ENCODE measurements around the gene C11orf21. TPM values are rescaled to one million over a fixed set of nuclear protein-coding genes. Genes with fewer than 3 reads are reported as not detected.

C11orf21 gene
- total RNA-seq, 1 donor from 2014 or later = not detected

DNA sequence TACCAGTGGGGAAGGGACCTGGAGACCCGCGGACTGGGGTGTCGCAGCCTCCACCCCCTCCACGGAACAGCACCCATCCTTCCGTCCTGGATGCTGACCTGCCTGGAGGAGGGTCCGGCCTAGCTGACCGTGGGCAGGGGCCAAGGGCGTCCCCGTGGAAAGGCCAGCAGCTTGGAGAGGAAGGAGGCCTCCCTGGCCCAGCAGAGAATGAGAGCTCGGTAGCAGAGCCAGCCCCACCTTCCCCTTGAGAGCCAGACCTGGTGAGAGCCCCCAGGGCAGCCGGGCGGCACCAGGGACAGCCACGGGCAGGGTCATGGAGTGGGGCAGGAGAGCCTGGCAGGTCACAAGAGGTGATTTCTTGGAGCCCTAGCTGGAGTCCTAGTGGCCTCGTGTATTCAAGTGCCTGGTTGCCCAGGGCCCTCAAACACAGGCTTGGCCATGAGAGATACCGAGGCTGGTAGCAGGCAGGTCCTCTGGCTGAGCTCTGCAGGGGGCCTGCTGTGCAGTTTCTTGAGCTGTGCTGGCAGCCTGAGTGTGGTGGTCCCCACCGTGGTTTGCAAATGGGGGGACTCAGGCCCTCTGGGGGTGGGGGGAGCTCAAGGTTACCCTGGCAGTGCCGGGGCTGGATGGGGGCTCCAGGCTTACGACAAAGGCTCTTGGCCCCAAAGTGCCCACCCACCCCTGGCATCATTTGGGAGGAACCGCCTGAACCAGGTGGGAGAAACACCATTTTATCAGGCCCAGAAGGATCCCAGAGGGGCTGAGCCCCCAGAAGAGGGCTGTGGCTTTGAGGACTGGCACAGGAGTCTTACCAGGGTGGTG is 7.7 kb upstream of the C11orf21 start:
- H3K36me3 ChIP-seq = no peaks in the 10 kb centered on the region
- DNase-seq (ENCODE audit: low spot score in 2 of 2) = peak in 1 of 2 donors; percentile 60
- intact Hi-C loops (cut with DNase I) = loop anchor here (5.0 kb wide), 1 partner anchor 223 kb away; no protein-coding TSS in a partner anchor
- TF ChIP-seq, protein P1, sequence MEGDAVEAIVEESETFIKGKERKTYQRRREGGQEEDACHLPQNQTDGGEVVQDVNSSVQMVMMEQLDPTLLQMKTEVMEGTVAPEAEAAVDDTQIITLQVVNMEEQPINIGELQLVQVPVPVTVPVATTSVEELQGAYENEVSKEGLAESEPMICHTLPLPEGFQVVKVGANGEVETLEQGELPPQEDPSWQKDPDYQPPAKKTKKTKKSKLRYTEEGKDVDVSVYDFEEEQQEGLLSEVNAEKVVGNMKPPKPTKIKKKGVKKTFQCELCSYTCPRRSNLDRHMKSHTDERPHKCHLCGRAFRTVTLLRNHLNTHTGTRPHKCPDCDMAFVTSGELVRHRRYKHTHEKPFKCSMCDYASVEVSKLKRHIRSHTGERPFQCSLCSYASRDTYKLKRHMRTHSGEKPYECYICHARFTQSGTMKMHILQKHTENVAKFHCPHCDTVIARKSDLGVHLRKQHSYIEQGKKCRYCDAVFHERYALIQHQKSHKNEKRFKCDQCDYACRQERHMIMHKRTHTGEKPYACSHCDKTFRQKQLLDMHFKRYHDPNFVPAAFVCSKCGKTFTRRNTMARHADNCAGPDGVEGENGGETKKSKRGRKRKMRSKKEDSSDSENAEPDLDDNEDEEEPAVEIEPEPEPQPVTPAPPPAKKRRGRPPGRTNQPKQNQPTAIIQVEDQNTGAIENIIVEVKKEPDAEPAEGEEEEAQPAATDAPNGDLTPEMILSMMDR (IDR thresholded peaks at IDR 0.05) = no peak
- peaks cover 18 to 33% of the 10 kb centered on the region in 2 donors for H3K4me1 ChIP-seq
- no peak overlapping the region for H3K4me3 ChIP-seq
- H3K27me3 ChIP-seq = no peaks in the 10 kb centered on the region
- H3K27ac ChIP-seq = no peak overlapping the region
- no peaks in the 10 kb centered on the region for H3K9me3 ChIP-seq

DNA sequence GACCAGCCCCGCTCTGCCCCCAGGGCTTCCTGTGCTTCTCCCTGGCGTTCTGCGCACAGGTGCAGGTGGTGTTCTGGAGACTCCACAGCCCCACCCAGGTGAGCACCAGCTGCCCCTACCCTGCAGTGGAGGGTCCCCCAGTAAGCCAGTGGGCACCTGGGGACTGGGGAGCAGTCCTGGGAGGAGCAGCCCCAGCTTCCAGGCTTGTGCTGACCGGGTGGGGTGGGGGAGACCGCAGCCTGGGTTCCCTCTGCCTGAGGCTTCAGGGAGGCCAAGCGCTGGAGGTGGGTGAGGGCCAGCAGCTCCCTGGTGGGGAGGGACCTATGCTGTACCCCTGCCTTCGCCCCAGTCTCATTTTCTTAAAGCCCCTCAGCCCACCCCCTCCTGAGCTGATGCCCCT is 7.0 kb upstream of the C11orf21 start:
- Histone ChIP-seq H3K27me3 (no peaks in the 10 kb centered on the region), H3K4me1 (peaks cover 16 to 33% of the 10 kb centered on the region in 2 donors), H3K27ac (no peak overlapping the region), H3K9me3 (no peaks in the 10 kb centered on the region), H3K4me3 (no peak overlapping the region), H3K36me3 (no peaks in the 10 kb centered on the region)
- TF ChIP-seq, protein P1 (IDR thresholded peaks at IDR 0.05) = no peak
- peak in 1 of 2 donors; percentile 56 for DNase-seq (ENCODE audit: low spot score in 2 of 2)
- intact Hi-C loops (cut with DNase I) = loop anchor here (5.0 kb wide), 1 partner anchor 224 kb away; no protein-coding TSS in a partner anchor

DNA sequence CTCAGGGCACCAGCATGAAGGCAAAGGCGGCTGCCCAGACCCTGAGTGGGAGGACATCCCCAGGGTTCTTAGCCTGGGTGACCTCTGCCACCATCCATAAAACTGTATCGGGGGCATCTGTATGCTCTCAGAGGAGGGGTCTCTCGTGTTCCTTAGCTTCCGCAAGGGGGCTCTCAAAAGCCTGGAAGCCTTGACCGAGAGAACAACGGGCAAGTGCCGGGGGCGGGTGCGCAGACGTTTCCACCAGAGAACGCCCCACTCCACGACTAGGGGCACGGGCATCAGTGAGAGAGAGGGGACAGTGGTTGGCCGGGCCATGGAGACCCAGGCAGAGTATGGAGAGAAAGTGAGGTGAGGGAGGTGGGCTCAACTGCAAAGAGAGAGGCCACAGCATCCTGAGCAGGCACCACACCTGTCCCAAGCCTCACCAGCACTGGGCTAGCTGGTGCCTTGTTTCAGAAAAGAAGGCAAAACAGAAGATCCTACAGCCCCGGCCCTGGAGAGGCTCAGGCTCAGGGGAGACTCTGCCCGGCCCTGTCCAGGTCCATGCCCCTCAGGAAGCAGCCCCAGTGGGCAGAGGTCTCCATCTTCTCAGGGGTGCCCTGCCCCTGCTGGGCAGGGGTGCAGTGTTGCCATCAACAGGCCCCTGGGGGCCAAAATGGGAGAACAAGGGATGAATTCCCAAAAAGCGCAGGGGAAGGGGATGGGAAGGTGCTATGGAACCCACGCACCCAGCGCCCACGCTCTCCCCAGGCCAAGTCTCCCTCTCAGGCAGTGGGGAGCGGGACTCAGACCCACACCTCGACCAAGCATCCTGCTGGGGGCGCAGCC is 6.0 kb upstream of the C11orf21 start:
- intact Hi-C loops (cut with DNase I) = loop anchor here (5.0 kb wide), 1 partner anchor 225 kb away; no protein-coding TSS in a partner anchor
- Histone ChIP-seq H3K36me3 (no peaks in the 10 kb centered on the region), H3K27me3 (no peaks in the 10 kb centered on the region), H3K4me3 (no peak overlapping the region), H3K4me1 (peaks cover 26 to 42% of the 10 kb centered on the region in 2 donors), H3K27ac (peak overlapping the region; percentile 52 to 87), H3K9me3 (no peaks in the 10 kb centered on the region)
- DNase-seq (ENCODE audit: low spot score in 2 of 2) = peak in 1 of 2 donors; percentile 41
- TF ChIP-seq, protein P1 (IDR thresholded peaks at IDR 0.05) = no peak

DNA sequence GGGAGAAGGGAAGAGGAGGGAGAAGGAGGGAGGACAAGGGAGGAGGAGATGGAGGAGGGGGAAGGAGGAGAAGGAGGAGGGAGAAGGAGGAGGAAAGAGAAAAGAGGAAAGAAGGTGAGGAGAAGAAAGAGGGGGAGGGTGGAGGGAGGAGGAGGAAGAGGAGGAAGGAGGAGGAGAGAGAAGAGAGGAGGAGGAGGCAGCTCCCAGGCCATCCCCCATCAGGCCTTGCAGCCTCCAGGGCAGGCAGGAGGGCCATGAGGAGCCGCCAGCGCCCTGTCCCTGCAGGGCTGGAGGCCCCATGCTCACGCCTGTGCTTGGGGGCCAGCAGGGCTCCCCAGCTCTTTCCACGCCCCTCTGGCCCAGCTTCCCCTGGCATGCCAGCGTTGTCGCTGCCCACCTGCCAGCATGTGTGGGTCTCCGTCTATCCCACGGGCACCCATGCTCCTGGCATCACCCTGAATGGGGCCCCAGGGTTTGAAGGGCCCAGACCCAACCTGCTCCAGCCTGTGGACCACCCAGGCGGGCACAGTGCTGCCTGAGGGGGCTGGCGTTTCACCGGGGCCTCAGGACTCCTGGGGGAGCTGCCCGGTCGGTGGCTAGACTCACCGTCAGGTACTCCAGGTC is 5.3 kb upstream of the C11orf21 start:
- Histone ChIP-seq H3K27ac (peak overlapping the region; percentile 75 to 87), H3K36me3 (no peaks in the 10 kb centered on the region), H3K9me3 (no peaks in the 10 kb centered on the region), H3K4me1 (peaks cover 32 to 44% of the 10 kb centered on the region in 2 donors), H3K4me3 (no peak overlapping the region), H3K27me3 (no peaks in the 10 kb centered on the region)
- intact Hi-C loops (cut with DNase I) = loop anchor here (5.0 kb wide), 1 partner anchor 225 kb away; no protein-coding TSS in a partner anchor
- TF ChIP-seq, protein P1 (IDR thresholded peaks at IDR 0.05) = no peak
- DNase-seq (ENCODE audit: low spot score in 2 of 2) = peak in 1 of 2 donors; percentile 57

DNA sequence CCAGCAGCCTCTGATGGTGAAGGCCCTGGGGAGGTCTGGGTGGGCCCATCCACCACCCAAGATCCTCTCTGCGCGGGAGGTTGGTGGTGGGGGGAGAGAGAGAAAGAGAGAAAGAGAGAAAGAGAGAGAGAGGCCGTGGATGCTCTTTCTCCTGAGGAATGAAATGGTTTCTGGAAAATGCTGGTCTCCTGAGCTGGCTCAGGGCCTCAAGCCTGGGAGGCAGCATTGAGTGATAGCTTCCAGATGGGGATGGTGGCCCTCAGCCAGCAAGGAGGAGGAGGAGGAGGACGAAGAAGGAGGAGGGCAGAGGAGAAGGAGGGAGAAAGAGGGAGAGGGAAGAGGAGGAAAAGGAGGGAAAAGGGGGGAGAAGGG is 4.7 kb upstream of the C11orf21 start:
- TF ChIP-seq, protein P1 (IDR thresholded peaks at IDR 0.05) = no peak
- intact Hi-C loops (cut with DNase I) = loop anchor here (5.0 kb wide), 1 partner anchor 226 kb away; no protein-coding TSS in a partner anchor
- Histone ChIP-seq H3K27ac (peak overlapping the region; percentile 75 to 87), H3K4me3 (peak overlapping the region in 1 of 2 donors; percentile 30), H3K27me3 (no peaks in the 10 kb centered on the region), H3K36me3 (no peaks in the 10 kb centered on the region), H3K9me3 (no peaks in the 10 kb centered on the region), H3K4me1 (peaks cover 32 to 44% of the 10 kb centered on the region in 2 donors)
- DNase-seq (ENCODE audit: low spot score in 2 of 2) = peak in 1 of 2 donors; percentile 76
